Stimulated activated naive CD8-positive, alpha-beta T cell treated with anti-CD3 and anti-CD28 coated beads, Interleukin-15, amount 100 ng/mL, for 72 hours (primary cell): ENCODE data around the gene RIBC2.

ENCODE experiments used
- ATAC-seq: fragments of 150-1000 bp; cut with Tn5 transposase; 2 replicates; pipeline ENCODE4 v1.10.0; 2021; ENCODE audit warnings: mild to moderate bottlenecking, moderate library complexity
- DNase-seq, 2 donors: peaks; one replicate each; pipeline ENCODE4 v3.0.0; 2021 to 2022
- H3K27ac Mint-ChIP-seq, 2 donors: one replicate each; pipeline ENCODE4 v1.8.0; 2022; ENCODE audit warnings: mild to moderate bottlenecking in 2 of 2, mixed read lengths in 2 of 2, moderate library complexity in 2 of 2
- H3K27me3 Mint-ChIP-seq: one replicate; pipeline ENCODE4 v1.8.0; 2022; ENCODE audit warnings: mixed read lengths
- H3K4me1 Mint-ChIP-seq: one replicate; pipeline ENCODE4 v1.8.0; 2022; ENCODE audit warnings: mild to moderate bottlenecking, mixed read lengths
- H3K4me3 Mint-ChIP-seq, 2 donors: one replicate each; pipeline ENCODE4 v1.8.0; 2022; ENCODE audit warnings: mild to moderate bottlenecking in 2 of 2, mixed read lengths in 2 of 2, moderate library complexity in 1 of 2
- H3K9me3 Mint-ChIP-seq, 2 donors: one replicate each; pipeline ENCODE4 v1.8.0; 2022; ENCODE audit warnings: mixed read lengths in 2 of 2

Gene RIBC2

GRCh38 chr22:45420011-45420410 is 6.5 kb downstream of the RIBC2 start:
- Mint-ChIP-seq H3K27ac (no peak overlapping the region), H3K9me3 (no peaks in the 10 kb centered on the region), H3K4me1 (no peaks in the 10 kb centered on the region), H3K27me3 (no peaks in the 10 kb centered on the region), H3K4me3 (no peak overlapping the region)
- ATAC-seq (peak; percentile 20), DNase-seq (no peak)

- Mint-ChIP-seq H3K4me3 (no peak overlapping the region), H3K27ac (no peak overlapping the region), H3K4me1 (no peaks in the 10 kb centered on the region), H3K9me3 (no peaks in the 10 kb centered on the region), H3K27me3 (no peaks in the 10 kb centered on the region)
- ATAC-seq (peak; percentile 31), DNase-seq (no peak)
These were observed 7.0 kb downstream of the RIBC2 start for GRCh38 chr22:45420539-45420938.

- no peaks in the 10 kb centered on the region for H3K4me1 Mint-ChIP-seq
- H3K9me3 Mint-ChIP-seq: peaks cover 0 to 6% of the 10 kb centered on the region in 2 donors
- no peak overlapping the region for H3K27ac Mint-ChIP-seq
- DNase-seq: no peak
- no peaks in the 10 kb centered on the region for H3K27me3 Mint-ChIP-seq
- ATAC-seq: no peak
- H3K4me3 Mint-ChIP-seq: no peak overlapping the region
These were observed 8.0 kb downstream of the RIBC2 start for GRCh38 chr22:45421349-45422055.

GRCh38 chr22:45422237-45422983 is 8.9 kb downstream of the RIBC2 start:
- ATAC-seq (no peak), DNase-seq (no peak)
- Mint-ChIP-seq H3K27me3 (no peaks in the 10 kb centered on the region), H3K4me1 (no peaks in the 10 kb centered on the region), H3K27ac (no peak overlapping the region), H3K4me3 (no peak overlapping the region), H3K9me3 (peaks cover 0 to 11% of the 10 kb centered on the region in 2 donors)

GRCh38 chr22:45423524-45423923 is 10.0 kb downstream of the RIBC2 start:
- Mint-ChIP-seq H3K27me3 (no peaks in the 10 kb centered on the region), H3K9me3 (peaks cover 0 to 11% of the 10 kb centered on the region in 2 donors), H3K27ac (no peak overlapping the region), H3K4me1 (no peaks in the 10 kb centered on the region), H3K4me3 (no peak overlapping the region)
- DNase-seq (no peak), ATAC-seq (no peak)

GRCh38 chr22:45424241-45424731 is 10.8 kb downstream of the RIBC2 start:
- Mint-ChIP-seq H3K4me3 (no peak overlapping the region), H3K4me1 (no peaks in the 10 kb centered on the region), H3K27ac (no peak overlapping the region), H3K9me3 (peaks cover 0 to 11% of the 10 kb centered on the region in 2 donors), H3K27me3 (no peaks in the 10 kb centered on the region)
- no peak for DNase-seq
- no peak for ATAC-seq

- peaks cover 0 to 11% of the 10 kb centered on the region in 2 donors for H3K9me3 Mint-ChIP-seq
- H3K4me3 Mint-ChIP-seq: no peak overlapping the region
- no peak overlapping the region for H3K27ac Mint-ChIP-seq
- H3K27me3 Mint-ChIP-seq: no peaks in the 10 kb centered on the region
- H3K4me1 Mint-ChIP-seq: no peaks in the 10 kb centered on the region
- no peak for DNase-seq
- no peak for ATAC-seq
These were observed 11.6 kb downstream of the RIBC2 start for GRCh38 chr22:45425101-45425500.

GRCh38 chr22:45425531-45426265 is 12.2 kb downstream of the RIBC2 start:
- no peak overlapping the region for H3K27ac Mint-ChIP-seq
- H3K4me3 Mint-ChIP-seq: no peak overlapping the region
- no peaks in the 10 kb centered on the region for H3K4me1 Mint-ChIP-seq
- H3K9me3 Mint-ChIP-seq: peaks cover 0 to 11% of the 10 kb centered on the region in 2 donors
- DNase-seq (no peak), ATAC-seq (no peak)
- no peaks in the 10 kb centered on the region for H3K27me3 Mint-ChIP-seq

GRCh38 chr22:45426387-45426786 is 12.9 kb downstream of the RIBC2 start:
- no peaks in the 10 kb centered on the region for H3K4me1 Mint-ChIP-seq
- ATAC-seq: no peak
- no peak for DNase-seq
- no peaks in the 10 kb centered on the region for H3K27me3 Mint-ChIP-seq
- H3K4me3 Mint-ChIP-seq: no peak overlapping the region
- H3K9me3 Mint-ChIP-seq: peaks cover 0 to 11% of the 10 kb centered on the region in 2 donors
- H3K27ac Mint-ChIP-seq: no peak overlapping the region

GRCh38 chr22:45427114-45427513 is 13.6 kb downstream of the RIBC2 start:
- H3K4me1 Mint-ChIP-seq: no peaks in the 10 kb centered on the region
- no peak for ATAC-seq
- no peak for DNase-seq

GRCh38 chr22:45428391-45429385 is 15.2 kb downstream of the RIBC2 start:
- no peaks in the 10 kb centered on the region for H3K4me1 Mint-ChIP-seq
- peaks cover 0 to 11% of the 10 kb centered on the region in 2 donors for H3K9me3 Mint-ChIP-seq
- ATAC-seq (no peak), DNase-seq (no peak)
- no peak overlapping the region for H3K27ac Mint-ChIP-seq
- no peak overlapping the region for H3K4me3 Mint-ChIP-seq
- no peaks in the 10 kb centered on the region for H3K27me3 Mint-ChIP-seq

More at GRCh38 chr22:45427114-45427513, 13.6 kb downstream of the RIBC2 start:
- peaks cover 0 to 11% of the 10 kb centered on the region in 2 donors for H3K9me3 Mint-ChIP-seq
- H3K27ac Mint-ChIP-seq: no peak overlapping the region
- H3K4me3 Mint-ChIP-seq: no peak overlapping the region
- no peaks in the 10 kb centered on the region for H3K27me3 Mint-ChIP-seq

GRCh38 chr22:45429424-45429823 is 15.9 kb downstream of the RIBC2 start:
- Mint-ChIP-seq H3K4me3 (no peak overlapping the region), H3K27ac (no peak overlapping the region), H3K9me3 (peaks cover 0 to 11% of the 10 kb centered on the region in 2 donors), H3K27me3 (no peaks in the 10 kb centered on the region), H3K4me1 (no peaks in the 10 kb centered on the region)
- ATAC-seq (no peak), DNase-seq (no peak)

- Mint-ChIP-seq H3K27me3 (no peaks in the 10 kb centered on the region), H3K27ac (no peak overlapping the region), H3K4me3 (no peak overlapping the region), H3K4me1 (peaks cover 2% of the 10 kb centered on the region), H3K9me3 (peaks cover 0 to 11% of the 10 kb centered on the region in 2 donors)
- ATAC-seq (no peak), DNase-seq (no peak)
These were observed 16.7 kb downstream of the RIBC2 start for GRCh38 chr22:45429981-45430775.

GRCh38 chr22:45430871-45431270 is 17.4 kb downstream of the RIBC2 start:
- Mint-ChIP-seq H3K27ac (no peak overlapping the region), H3K27me3 (no peaks in the 10 kb centered on the region)

More at GRCh38 chr22:45430871-45431270, 17.4 kb downstream of the RIBC2 start:
- H3K9me3 Mint-ChIP-seq: peaks cover 0 to 11% of the 10 kb centered on the region in 2 donors
- no peak overlapping the region for H3K4me3 Mint-ChIP-seq
- ATAC-seq: no peak
- peaks cover 9% of the 10 kb centered on the region for H3K4me1 Mint-ChIP-seq
- no peak for DNase-seq
